Cortex of kidney (tissue), 1 donor: ENCODE results near the gene HSF4.

Source experiments
- DNase-seq: peaks from one replicate; lab custom pipeline; 2025; lab: John Stamatoyannopoulos, UW

HSF4 gene

DNA sequence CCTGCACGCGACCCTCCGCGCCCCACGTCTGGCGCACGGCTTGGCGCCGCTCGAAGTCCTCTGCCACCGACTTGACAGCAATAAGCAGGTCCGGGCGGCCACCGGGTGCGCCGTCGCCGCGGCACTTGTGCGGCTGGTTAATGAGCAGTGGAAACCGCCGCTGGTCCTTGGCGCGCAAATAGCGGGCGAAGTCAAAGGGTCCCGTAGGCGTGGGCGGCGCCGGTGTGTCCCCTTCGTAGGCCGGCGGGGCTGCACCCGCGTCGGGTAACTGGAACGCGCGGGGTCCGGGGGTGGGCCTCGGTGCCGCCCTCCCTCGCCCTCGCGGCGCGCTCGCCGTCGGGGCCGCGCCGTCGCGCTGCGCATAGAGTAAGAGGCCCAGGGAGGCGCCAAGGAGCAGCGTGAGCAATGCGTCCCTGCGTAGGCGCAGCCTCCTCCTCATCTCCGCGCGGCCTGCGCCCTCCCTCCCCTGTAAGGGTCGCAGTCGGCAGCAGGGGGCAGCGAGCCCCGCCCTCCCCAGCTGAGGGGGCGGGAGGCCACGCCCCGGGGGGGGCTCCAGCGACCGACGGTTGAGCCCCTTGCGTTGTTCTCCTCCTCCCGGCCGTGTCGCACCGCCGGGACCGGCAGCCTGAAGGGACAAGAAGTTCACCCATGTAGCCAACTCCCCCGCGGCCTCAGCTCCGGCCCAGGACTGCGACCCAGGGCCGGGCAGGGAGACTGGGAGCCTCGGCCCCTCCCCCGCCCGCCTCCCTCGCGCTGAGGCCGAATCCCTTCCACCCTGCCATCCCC lies 14.3 kb upstream of the HSF4 start:
- DNase-seq = no peak

DNA sequence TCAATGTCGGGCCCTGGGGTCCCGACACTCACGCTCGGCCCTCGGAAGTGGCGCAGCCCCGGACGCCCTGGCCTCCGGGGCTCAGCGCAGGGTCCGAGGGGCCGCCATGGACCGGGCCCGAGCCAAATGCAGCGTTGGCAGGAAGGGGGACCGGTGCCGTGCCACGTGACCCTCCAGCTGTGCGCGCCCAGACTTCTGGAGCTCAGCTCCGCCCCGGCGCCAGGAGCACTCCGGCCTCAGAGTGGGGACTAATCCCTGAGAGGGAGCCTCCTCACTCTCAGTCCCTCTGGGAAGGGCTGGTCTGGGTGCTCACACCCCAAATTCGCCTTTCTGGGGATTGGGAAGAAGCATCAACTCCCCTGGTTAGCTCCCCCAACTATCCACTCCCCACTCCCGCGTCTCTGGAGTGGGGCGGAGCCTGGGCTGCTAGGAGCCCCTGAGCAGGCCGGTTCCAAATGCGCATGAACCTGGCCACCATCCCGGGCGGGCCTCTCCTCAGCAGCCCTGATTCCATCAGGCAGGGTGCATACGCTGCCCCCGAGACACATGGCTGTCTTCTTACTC lies 13.6 kb upstream of the HSF4 start, which contains the start of gene B3GNT9:
Gene B3GNT9 (minus strand): TSS at position 166 of the 564 bp plus-strand sequence. CDS start 513 bp downstream, outside the sequence.
- DNase-seq = no peak

DNA sequence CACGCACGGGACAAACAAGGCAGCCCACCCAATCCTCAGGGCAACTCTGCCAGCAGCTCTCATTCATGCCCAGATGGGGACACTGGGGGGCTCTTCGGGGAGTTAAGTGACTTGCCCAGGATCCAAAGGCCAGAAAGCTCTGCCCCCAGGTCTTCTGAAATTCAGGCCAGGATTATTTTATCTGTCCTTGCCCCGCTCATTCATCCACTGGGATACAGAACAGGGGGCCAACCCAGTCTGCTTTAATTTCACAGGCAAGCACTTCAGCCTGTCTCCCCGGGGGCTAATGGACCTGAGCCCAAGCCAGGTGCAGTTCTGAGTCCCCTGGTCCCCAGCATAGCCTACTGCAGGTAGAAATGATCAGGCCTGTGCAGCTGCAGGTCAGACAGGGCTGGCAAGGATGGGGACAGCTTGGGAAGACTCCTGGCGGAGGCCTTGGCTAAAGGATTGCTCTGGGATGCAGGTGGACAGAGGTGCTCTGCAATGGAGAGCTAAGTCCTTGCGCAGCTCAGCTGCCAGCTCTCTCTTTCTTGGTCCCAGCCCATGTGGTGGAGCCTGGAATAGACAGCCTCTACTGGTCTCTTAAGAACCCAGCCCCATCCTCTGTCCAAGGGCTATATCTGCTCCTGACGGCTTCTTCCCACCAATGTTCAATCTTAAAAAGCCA lies 13.0 kb upstream of the HSF4 start:
- DNase-seq = no peak

- no peak for DNase-seq
Measured at GRCh38 chr16:67154578-67155294, 9.8 kb upstream of the HSF4 start.

DNA sequence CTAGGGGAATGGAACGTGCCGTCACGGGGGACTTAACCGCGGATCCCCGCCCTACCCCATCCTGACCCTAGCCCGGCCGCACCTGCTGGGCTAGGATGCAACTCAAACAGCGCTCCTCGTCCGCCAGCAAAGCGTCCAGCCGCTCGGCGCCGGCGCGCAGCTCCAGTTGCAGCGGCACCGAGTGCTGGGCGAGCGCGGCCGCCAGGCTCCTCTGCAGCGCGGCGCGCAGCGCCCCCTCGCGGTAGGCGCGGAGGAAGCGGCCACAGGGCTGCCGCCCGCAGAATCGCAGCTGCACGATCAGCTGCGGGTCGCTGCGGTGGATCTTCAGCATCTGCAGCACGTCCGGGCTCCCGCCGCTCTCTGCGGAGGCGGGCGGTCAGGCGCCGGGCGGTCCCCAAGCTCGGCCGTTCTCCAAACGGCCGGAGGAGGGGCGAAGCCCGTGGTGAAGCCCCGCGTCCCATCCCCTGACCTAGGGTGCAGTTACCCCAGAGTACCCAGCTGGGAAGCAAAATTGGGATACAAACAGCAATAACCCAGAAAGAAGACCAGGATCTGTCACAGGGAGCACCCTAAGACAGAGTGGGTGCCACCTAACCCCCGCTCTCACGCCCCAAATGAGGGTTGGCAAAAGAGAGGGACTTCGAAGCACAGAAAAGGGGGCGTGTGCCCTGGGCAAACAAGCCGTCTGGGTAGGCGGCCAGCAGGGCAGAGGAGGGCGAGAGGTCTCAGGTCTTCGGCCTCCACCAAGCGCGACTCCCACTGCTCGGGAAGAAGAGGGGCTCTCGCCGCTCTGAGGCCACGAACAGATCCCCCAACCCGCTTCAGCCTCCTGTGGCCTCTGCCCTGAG lies 9.0 kb upstream of the HSF4 start:
- DNase-seq = no peak

GRCh38 chr16:67156143-67156844 lies 8.3 kb upstream of the HSF4 start:
- DNase-seq = no peak

DNA sequence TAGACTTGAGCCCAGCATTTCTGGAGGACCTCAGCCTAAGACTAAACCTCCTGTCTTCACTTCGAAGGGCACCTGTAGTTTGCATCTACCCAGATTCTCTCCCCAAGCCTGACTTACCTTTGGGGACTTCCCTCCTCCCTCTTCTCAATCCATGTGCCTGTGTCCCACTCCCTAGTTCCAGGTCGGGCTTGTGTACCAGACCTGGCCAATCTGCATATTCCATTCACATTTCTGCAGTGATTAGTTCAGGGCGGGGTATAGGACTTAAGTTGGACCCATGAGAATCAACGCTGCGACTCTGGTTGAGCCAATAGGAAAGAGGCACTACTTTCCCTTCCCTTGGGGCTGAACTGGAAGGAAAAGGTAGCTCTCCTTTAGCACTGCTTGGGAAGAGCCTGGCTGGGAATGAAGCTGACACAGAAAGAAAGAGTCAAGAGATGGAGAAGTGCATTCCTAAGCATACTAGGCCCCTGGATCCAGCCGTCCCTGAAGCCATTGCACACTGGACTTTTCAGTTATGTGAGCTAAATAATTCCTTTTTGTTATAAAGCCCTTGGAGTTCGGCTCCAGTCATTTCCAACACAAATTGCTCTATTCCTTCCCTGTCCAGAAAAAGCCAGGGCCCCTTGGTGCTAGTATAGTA lies 7.3 kb upstream of the HSF4 start:
- no peak for DNase-seq

DNA sequence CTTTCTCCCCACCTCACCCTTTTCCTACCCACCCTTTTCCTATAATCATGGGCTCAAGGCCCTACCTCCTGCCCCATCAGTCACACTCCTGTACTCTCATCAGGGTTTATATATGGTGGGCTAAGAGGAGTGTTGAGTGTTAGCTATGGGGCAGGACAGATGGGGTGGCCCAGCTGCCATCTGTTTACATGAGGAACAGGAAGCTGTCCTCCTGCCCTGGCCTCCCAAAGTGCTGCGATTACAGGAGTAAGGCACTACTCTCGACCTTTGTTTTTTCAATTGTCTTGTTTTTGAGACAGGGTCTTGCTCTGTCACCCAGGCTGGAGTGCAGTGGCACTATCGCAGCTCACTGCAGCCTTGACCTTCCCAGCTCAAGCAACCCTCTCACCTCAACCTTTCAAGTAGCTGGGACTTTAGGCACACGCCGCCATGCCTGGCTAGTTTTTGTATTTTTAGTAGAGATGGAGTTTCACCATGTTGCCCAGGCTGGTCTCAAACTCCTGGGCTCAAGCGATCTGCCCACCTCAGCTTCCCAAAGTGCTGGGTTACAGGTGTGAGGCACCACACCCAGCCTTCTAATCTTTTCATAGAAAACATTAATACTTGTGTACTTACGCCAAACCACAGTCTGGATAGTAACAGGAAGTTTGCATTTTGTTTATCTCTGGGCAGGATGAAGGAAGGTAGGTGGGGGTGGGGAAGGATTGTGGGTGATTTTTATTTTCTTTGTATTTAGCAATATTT lies 6.5 kb upstream of the HSF4 start:
- no peak for DNase-seq

DNA sequence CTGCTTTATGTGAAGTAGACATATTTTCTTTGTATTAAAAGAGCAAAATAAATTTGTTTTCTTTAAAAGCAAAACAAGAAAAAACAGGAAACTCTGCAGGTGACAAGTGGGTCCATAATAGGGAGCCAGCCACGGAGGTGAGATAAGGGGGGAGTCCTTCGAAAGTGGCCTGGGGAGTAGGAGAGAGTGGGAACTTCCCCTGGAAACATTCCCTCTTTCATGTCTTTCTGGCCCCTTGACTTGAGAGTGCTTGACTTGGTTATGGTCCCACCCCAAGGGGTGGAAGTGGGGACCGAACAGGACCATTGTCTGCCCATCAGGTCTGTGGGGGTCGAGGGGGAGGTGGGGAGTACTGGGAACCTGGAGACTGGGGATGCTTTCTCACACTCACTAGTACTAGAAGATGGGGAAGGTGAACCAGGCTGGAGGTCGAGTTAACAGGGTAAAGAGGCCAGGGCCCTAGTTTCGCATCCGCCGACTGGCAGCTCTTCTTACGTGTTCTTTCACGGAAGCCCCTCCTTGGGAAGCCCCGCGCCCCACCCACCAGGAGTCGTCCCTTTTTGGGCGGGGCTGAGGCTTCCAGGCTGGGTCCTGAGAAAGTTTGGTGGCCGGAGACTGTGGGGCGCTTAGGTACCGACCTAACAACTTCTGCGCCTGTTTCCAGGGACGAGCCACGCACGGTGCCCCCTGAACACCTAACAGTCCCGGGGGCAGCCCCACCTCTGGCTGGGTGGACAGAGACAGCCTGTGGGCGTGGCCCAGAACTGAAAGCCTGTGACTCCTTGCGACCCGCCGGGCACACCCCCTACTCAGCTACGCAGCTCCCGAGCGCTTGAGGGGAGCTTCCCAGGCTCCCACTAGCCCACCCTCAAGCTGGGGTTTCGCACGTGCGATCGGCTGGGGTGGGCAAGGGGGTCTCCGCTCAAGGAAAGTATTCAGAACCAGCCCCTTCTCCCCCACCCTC lies 5.6 kb upstream of the HSF4 start:
- DNase-seq = no peak

DNA sequence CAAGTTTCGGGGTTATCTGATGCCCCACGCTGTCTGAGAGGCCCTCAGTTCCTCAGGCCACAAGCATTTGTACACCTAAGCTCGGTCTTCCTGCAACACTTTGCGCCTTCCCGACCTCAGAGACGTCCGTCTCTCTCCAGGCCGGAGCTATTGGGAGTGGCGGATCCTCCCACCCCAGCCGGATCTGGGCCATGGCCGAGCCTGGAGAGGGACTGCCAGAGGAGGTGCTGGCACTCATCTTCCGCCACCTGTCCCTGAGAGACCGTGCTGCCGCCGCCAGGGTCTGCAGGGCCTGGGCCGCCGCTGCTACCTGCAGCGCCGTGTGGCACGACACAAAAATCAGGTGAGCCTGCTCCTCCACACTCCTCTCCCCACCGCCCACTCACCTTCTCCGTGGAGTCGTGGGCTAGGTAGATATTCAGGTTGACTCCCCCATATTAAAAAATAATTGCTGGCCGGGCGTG lies 2.9 kb upstream of the HSF4 start:
- no peak for DNase-seq

DNA sequence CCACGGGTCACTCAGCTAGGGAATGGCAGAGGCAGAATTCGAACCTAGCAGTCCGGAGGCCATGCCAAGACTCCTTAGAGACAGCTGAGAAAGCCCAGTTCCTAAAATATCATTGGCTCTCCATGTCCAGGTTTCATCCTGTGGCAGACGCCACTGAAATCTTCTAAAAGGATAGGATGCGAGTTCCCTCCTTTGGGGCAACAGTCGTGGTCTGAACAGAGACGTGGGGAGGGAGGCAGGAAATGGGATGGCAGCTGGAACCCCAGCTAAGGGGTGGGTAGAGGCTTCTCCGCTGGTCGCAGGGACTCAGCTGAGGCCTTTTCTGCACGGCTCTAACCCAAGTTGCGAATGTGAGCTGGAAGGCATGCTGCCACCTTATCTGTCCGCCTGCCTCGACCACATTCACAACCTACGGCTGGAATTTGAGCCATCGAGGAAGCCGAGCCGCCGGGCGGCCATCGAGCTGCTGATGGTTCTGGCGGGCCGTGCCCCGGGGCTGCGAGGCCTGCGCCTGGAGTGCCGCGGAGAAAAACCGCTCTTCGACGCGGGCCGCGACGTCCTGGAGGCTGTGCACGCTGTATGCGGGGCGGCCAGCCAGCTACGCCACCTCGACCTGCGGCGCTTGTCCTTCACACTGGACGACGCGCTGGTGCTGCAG lies 1.9 kb upstream of the HSF4 start:
- DNase-seq = no peak

GRCh38 chr16:67163164-67163998 lies 1.2 kb upstream of the HSF4 start:
- no peak for DNase-seq

DNA sequence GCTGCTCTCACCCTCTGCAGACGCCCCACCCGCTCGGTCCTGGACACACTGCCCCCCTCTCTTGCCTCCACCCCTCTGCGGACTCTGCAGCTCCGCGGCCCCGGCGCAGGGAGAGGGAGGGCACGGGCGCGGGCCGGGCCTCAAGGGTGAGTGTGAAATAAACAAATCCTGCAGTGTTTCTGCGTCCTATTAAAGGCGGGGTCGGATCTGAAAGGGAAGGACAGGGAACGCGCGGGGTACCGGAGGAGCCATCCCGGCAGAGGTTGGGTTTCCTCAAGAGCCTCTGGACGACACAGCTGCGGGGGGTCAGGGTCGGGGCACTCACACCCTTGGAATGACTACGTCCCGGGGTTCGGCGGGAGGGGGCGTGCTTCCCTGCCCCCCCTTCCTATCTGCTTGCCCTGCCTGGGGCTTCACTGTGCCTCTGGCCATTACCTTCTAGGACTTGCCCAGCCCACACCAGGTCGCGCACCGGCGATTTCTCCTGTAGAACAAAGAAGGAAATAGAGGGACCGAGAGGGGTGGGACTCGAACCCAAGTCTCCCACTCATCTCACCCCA lies 466 bp upstream of the HSF4 start:
- DNase-seq = no peak

DNA sequence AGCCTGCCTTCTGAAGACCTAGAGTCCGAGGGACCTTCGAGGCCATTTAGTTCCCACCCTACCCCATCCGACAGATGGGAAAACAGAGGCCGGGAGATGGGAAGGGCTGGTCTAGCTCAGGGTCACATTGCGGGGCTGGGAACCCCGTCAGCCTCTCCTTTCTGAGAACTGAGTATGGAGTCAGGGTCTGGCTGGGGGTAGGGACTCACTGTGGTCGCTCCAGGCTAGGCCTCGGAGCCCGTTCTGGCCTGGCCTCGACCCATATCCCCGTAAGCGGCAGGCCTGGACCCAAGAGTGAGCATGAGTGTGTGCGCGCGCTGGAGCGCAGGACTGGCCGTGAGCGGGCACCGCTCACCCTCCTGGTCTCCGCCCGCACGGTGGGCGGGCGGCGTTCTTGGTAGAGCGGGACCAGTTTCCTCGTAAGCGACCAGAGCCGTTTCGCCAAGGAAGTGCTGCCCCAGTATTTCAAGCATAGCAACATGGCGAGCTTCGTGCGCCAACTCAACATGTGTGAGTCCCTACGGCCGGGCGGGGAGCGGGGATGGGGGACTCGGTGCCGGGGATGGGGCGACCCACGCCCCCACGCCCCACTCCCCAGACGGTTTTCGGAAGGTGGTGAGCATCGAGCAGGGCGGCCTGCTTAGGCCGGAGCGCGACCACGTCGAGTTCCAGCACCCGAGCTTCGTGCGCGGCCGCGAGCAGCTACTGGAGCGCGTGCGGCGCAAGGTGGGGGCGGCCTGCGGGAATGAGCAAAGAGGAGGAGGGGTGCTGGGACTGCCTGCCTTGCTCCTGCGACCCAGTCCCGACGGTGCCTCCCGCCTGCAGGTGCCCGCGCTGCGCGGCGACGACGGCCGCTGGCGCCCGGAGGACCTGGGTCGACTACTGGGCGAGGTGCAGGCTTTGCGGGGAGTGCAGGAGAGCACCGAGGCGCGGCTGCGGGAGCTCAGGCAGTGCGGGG lies 855 bp downstream of the HSF4 start:
- DNase-seq = no peak

GRCh38 chr16:67166110-67166547 lies 1.6 kb downstream of the HSF4 start:
- DNase-seq = no peak
